Karpas-422 (cell line): ENCODE results near the gene MOK. TPM values are rescaled to one million over a fixed set of nuclear protein-coding genes. Genes with fewer than 3 reads are reported as not detected.
A peak's percentile ranks its signal among the peaks of the same experiment; 100 is the strongest.

ENCODE experiments used
- DNase-seq: peaks from one replicate; pipeline ENCODE4 v3.0.0-alpha.2; 2015
- H2AFZ ChIP-seq: fragments of 200-600 bp; sonication (generic); 2 replicates; pipeline ENCODE4 v1.6.1; 2014; ENCODE audit warnings: antibody characterized with exemption, low read length, mixed read lengths
- H3K27ac ChIP-seq: fragments of 200-600 bp; sonication (generic); 2 replicates; pipeline ENCODE4 v1.5.1; 2014; ENCODE audit warnings: mild to moderate bottlenecking, low read length, moderate library complexity
- H3K27me3 ChIP-seq: fragments of 200-600 bp; sonication (generic); 2 replicates; pipeline ENCODE4 v1.6.1; 2014; ENCODE audit warnings: low read length, mixed read lengths
- H3K36me3 ChIP-seq: fragments of 200-600 bp; sonication (generic); 2 replicates; pipeline ENCODE4 v1.6.1; 2014; ENCODE audit warnings: low read length, mixed read lengths; ENCODE audit not compliant: insufficient read depth
- H3K4me1 ChIP-seq: fragments of 200-600 bp; sonication (generic); 2 replicates; pipeline ENCODE4 v1.6.1; 2014; ENCODE audit warnings: mild to moderate bottlenecking, low read length, mixed read lengths
- H3K4me2 ChIP-seq: fragments of 200-600 bp; sonication (generic); 2 replicates; pipeline ENCODE4 v1.6.1; 2014; ENCODE audit warnings: low read length, low read depth, mild to moderate bottlenecking; ENCODE audit not compliant: poor library complexity, severe bottlenecking
- H3K4me3 ChIP-seq: fragments of 200-600 bp; sonication (generic); 2 replicates; pipeline ENCODE4 v1.5.1; 2014; ENCODE audit warnings: mild to moderate bottlenecking, antibody characterized with exemption, low read length, mixed read lengths
- H3K79me2 ChIP-seq: fragments of 200-600 bp; sonication (generic); 2 replicates; pipeline ENCODE4 v1.6.1; 2014; ENCODE audit warnings: mild to moderate bottlenecking, low read length, mixed read lengths
- H3K9ac ChIP-seq: fragments of 200-600 bp; sonication (generic); 2 replicates; pipeline ENCODE4 v1.6.0; 2014; ENCODE audit warnings: low read length
- H3K9me2 ChIP-seq: fragments of 200-600 bp; sonication (generic), shearing (Covaris generic); replicated peaks from 2 replicates; pipeline ENCODE4 v1.6.0; 2014; ENCODE audit warnings: mild to moderate bottlenecking, low read length, moderate library complexity; ENCODE audit not compliant: insufficient read depth
- H3K9me3 ChIP-seq: fragments of 300-700, 200-600 bp; sonication (generic); 2 replicates; pipeline ENCODE4 v1.6.1; 2014; ENCODE audit warnings: low read length, mixed read lengths
- H4K20me1 ChIP-seq: fragments of 200-600 bp; sonication (generic); 2 replicates; pipeline ENCODE4 v1.6.1; 2014; ENCODE audit warnings: mild to moderate bottlenecking, antibody characterized with exemption, low read length, low read depth; ENCODE audit not compliant: insufficient read depth
- total RNA-seq: library from RNA; depleted of rRNA; stranded (reverse); fragments of >200 nt; shearing (Covaris generic); gene quantifications from 2 replicates; pipeline ENCODE4 v1.2.3, GENCODE V29; 2014; ENCODE audit warnings: low replicate concordance

Gene MOK
- total RNA-seq, 1 experiment from 2014 or later = 4.4 TPM

DNA sequence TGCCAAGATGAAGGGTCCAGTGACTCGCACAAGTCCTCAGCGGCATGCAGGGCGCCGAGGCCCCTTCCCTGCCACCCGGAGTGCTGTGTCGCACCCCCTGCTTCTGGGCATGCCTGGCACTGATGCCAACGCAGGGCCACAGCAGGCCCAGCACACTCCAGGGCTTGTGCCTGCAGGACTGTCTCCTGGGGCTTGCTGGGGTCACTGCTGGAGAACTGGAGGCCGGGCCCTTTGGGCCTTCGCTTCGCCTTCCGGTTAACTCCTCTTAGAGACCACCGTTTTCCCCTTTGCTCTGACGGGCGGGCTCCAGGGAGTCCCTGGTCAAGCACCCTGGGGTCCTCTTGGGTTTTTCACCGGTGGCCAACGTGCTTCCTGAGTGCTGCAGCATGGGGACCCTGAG lies 85.6 kb downstream of the MOK start:
- H3K9me2 ChIP-seq = no peaks in the 10 kb centered on the region
- H3K79me2 ChIP-seq = no peaks in the 10 kb centered on the region
- H4K20me1 ChIP-seq = peaks cover 72% of the 10 kb centered on the region
- peak overlapping the region; percentile 38 for H3K4me2 ChIP-seq
- H3K9me3 ChIP-seq = no peaks in the 10 kb centered on the region
- H2AFZ ChIP-seq = no peak overlapping the region
- peak overlapping the region; percentile 6; the same call in 1 of the 2 replicates for H3K4me3 ChIP-seq
- 0 out of 2 replicates have a peak, but pooled peaks cover 7% of the 10 kb centered on the region for H3K36me3 ChIP-seq
- H3K4me1 ChIP-seq = peaks cover 44% of the 10 kb centered on the region
- no peak overlapping the region for H3K9ac ChIP-seq
- no peak overlapping the region for H3K27ac ChIP-seq
- DNase-seq = no peak
- H3K27me3 ChIP-seq = peaks cover 2% of the 10 kb centered on the region; the same call in 1 of the 2 replicates

GRCh38 chr14:102218688-102219087 lies 86.3 kb downstream of the MOK start:
- no peak for DNase-seq
- Histone ChIP-seq H3K9me2 (no peaks in the 10 kb centered on the region), H3K36me3 (0 out of 2 replicates have a peak, but pooled peaks cover 7% of the 10 kb centered on the region), H3K27ac (no peak overlapping the region), H4K20me1 (peaks cover 77% of the 10 kb centered on the region), H3K4me1 (peaks cover 44% of the 10 kb centered on the region), H3K9ac (no peak overlapping the region), H3K27me3 (peaks cover 2% of the 10 kb centered on the region; the same call in 1 of the 2 replicates), H2AFZ (no peak overlapping the region), H3K4me2 (peak overlapping the region; percentile 38), H3K9me3 (no peaks in the 10 kb centered on the region), H3K4me3 (no peak overlapping the region), H3K79me2 (no peaks in the 10 kb centered on the region)

- peaks cover 84% of the 10 kb centered on the region for H4K20me1 ChIP-seq
- no peaks in the 10 kb centered on the region for H3K9me2 ChIP-seq
- no peak overlapping the region for H2AFZ ChIP-seq
- no peak overlapping the region for H3K4me3 ChIP-seq
- H3K79me2 ChIP-seq = no peaks in the 10 kb centered on the region
- H3K9ac ChIP-seq = no peak overlapping the region
- H3K27ac ChIP-seq = no peak overlapping the region
- peaks cover 2% of the 10 kb centered on the region; the same call in 1 of the 2 replicates for H3K27me3 ChIP-seq
- peak overlapping the region; percentile 38 for H3K4me2 ChIP-seq
- no peaks in the 10 kb centered on the region for H3K9me3 ChIP-seq
- H3K4me1 ChIP-seq = peaks cover 44% of the 10 kb centered on the region
- DNase-seq = no peak
- H3K36me3 ChIP-seq = 0 out of 2 replicates have a peak, but pooled peaks cover 7% of the 10 kb centered on the region
Measured at GRCh38 chr14:102217987-102218421, 87.0 kb downstream of the MOK start.

DNA sequence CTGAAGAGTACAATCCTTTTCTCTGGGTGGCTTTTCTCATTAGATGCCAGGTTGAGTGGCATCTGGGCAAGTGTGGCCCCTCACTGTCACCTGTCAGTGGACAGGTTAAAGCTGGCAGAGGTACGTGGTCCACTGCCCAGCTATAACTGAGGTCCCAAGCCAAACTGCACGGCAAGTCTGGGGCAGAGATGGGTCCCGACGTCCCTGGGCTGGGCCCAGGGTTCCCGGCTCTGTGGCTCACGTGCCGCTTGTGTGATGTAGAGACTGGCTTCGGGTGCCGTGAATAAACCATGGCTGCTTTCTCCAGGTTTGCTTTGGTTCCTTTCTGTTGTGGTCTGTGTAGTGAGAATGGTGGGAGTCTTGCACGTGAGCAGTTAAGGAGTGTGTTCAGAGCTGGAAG lies 87.6 kb downstream of the MOK start:
- no peaks in the 10 kb centered on the region for H3K79me2 ChIP-seq
- no peak overlapping the region for H3K9ac ChIP-seq
- no peak overlapping the region; the same call in 1 of the 2 replicates for H3K4me3 ChIP-seq
- H3K4me1 ChIP-seq = peaks cover 44% of the 10 kb centered on the region
- H3K36me3 ChIP-seq = 0 out of 2 replicates have a peak, but pooled peaks cover 7% of the 10 kb centered on the region
- H4K20me1 ChIP-seq = peaks cover 85% of the 10 kb centered on the region
- peaks cover 2% of the 10 kb centered on the region; the same call in 1 of the 2 replicates for H3K27me3 ChIP-seq
- H3K9me3 ChIP-seq = no peaks in the 10 kb centered on the region
- H3K9me2 ChIP-seq = no peaks in the 10 kb centered on the region
- no peak overlapping the region for H2AFZ ChIP-seq
- no peak for DNase-seq
- H3K27ac ChIP-seq = no peak overlapping the region
- peak overlapping the region; percentile 38 for H3K4me2 ChIP-seq

DNA sequence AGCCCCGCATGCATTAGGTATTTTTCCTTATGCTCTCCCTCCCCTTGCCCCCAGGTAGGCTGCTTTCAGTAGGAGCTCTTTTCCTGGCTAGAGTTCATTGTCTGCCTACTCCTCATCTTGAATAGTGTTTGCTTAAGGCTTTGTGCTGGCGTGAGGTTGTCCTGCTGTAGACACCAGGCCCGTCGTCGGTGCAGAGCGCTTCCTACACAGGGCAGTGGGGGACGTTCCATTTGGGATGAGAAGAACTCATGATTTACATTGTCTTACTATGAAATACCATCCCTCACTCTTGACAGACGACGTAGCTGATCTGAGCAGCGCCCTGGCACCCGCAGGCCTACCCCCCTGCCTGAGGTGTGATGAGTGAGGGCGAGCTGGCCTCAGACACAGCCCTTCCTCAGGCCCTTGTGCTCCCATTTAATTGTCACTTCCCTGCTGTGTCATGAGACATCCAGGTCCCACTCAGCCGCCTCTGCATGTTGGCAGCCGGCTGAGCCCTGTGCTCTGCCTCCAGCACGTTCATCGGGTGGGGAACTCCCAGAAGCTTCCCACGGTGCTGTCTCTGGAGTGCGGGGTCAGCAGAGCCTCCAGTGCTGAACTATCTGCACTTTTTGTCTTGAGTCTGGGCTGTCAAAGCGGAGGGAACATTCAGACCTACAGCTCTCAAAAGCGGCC lies 89.3 kb downstream of the MOK start:
- Histone ChIP-seq H3K4me1 (peaks cover 40% of the 10 kb centered on the region), H2AFZ (no peak overlapping the region), H3K9me3 (no peaks in the 10 kb centered on the region), H3K27me3 (0 out of 2 replicates have a peak, but pooled peaks cover 2% of the 10 kb centered on the region), H3K36me3 (0 out of 2 replicates have a peak, but pooled peaks cover 7% of the 10 kb centered on the region), H3K9ac (no peak overlapping the region), H3K4me3 (no peak overlapping the region), H3K9me2 (no peaks in the 10 kb centered on the region), H3K4me2 (no peak overlapping the region), H4K20me1 (peaks cover 85% of the 10 kb centered on the region), H3K27ac (no peak overlapping the region), H3K79me2 (no peaks in the 10 kb centered on the region)
- DNase-seq = no peak

- H3K9me3 ChIP-seq = no peaks in the 10 kb centered on the region
- H3K9me2 ChIP-seq = no peaks in the 10 kb centered on the region
- no peak for DNase-seq
- H3K27ac ChIP-seq = no peak overlapping the region
- no peak overlapping the region for H2AFZ ChIP-seq
- H4K20me1 ChIP-seq = peaks cover 89% of the 10 kb centered on the region
- H3K4me1 ChIP-seq = peaks cover 34% of the 10 kb centered on the region
- H3K79me2 ChIP-seq = no peaks in the 10 kb centered on the region
- H3K4me3 ChIP-seq = no peak overlapping the region
- H3K27me3 ChIP-seq = 0 out of 2 replicates have a peak, but pooled peaks cover 2% of the 10 kb centered on the region
- H3K36me3 ChIP-seq = 0 out of 2 replicates have a peak, but pooled peaks cover 7% of the 10 kb centered on the region
- H3K4me2 ChIP-seq = no peak overlapping the region
- H3K9ac ChIP-seq = no peak overlapping the region
Measured at GRCh38 chr14:102215071-102215470, 89.9 kb downstream of the MOK start.

GRCh38 chr14:102213984-102214658 lies 90.8 kb downstream of the MOK start:
- Histone ChIP-seq H3K4me3 (no peak overlapping the region), H3K36me3 (peaks cover 7% of the 10 kb centered on the region; the same call in 1 of the 2 replicates), H3K9me3 (no peaks in the 10 kb centered on the region), H3K9me2 (no peaks in the 10 kb centered on the region), H3K27me3 (0 out of 2 replicates have a peak, but pooled peaks cover 2% of the 10 kb centered on the region), H3K9ac (no peak overlapping the region), H3K27ac (no peak overlapping the region), H3K4me1 (peaks cover 24% of the 10 kb centered on the region), H4K20me1 (peaks cover 87% of the 10 kb centered on the region), H3K79me2 (no peaks in the 10 kb centered on the region), H2AFZ (no peak overlapping the region), H3K4me2 (no peak overlapping the region)
- peak; percentile 76 for DNase-seq

GRCh38 chr14:102213470-102213869 lies 91.5 kb downstream of the MOK start:
- Histone ChIP-seq H3K9ac (no peak overlapping the region), H3K79me2 (no peaks in the 10 kb centered on the region), H4K20me1 (peaks cover 86% of the 10 kb centered on the region), H3K4me3 (no peak overlapping the region), H3K27me3 (no peaks in the 10 kb centered on the region), H3K9me2 (no peaks in the 10 kb centered on the region), H3K4me1 (peaks cover 18% of the 10 kb centered on the region), H3K36me3 (peaks cover 7% of the 10 kb centered on the region; the same call in 1 of the 2 replicates), H3K9me3 (no peaks in the 10 kb centered on the region), H3K4me2 (no peak overlapping the region), H3K27ac (no peak overlapping the region), H2AFZ (no peak overlapping the region)
- DNase-seq = no peak
